Activated gamma-delta T cell treated with Interleukin-2 at 50 U/mL for 16 hours (primary cell): ENCODE data around the gene STX11.

Experiments
- DNase-seq: peaks from one replicate; pipeline ENCODE4 v3.0.0-alpha.2; 2020

Gene STX11

DNA sequence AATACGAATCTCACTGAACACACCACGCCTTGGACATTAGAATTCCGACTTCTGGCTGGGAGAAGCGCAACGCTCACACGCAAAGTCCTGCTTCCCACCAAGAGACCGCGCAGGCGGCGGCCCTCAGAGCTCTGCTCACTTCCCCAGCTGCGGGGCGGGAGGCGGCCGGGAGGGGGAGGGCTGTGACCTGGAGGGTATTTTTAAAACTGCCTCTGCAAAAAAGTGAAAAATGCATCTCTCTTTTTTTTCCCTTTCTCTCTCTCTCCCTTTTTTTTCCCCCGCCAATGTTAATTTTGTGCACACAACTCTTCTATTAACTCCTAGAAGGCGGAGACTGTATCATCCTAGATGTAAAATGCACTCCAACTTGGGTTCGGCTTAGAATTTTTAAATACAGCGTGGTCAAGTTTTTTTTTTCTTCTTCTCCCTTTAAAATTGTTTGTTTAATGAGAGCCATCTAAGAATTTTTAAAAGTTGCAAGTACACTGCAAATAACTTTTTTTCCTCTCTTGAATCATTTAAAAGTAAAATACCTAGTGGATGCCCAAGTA lies 66.4 kb downstream of the STX11 start:
- DNase-seq: no peak

DNA sequence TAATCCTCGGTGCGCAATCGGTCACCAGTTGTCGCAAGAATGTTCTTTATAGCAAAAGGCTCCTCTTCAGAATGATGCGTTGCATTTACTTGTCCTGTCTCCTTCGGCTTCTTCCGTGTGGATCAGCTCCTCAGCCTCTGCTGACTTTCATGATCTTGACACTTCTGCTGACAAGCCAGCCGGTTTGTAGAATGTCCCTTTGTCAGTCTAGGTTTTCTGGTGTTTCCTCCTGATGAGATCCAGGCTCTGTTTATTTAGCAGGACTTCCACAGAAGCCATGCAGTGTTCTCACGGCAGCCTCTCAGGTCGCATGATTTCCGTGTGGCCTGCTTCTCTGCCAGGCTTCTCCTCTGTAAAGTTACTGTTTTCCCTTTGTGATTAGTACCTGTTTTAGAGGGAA lies 66.9 kb downstream of the STX11 start:
- no peak for DNase-seq

DNA sequence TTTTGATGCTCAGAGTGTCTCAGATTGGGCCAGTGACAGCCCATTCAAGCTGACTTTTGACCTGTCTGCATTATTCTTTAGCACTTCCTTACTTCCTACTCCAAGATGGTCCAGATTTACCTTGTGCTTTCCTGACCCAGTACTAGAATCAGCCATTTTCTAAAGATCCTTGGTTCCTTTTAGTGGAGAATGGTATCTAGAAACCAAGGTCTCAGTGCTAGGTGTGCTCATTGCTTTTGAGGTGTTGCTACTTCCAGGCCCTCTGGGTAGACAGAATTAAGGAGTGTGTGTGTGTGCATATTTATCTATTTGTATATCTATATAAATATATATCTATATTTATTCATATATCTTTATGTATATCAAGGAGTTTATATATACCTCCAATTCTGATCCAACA lies 67.5 kb downstream of the STX11 start:
- DNase-seq: no peak

GRCh38 chr6:144219056-144219685 lies 68.9 kb downstream of the STX11 start:
- no peak for DNase-seq

GRCh38 chr6:144220031-144220790 lies 69.9 kb downstream of the STX11 start:
- no peak for DNase-seq

DNA sequence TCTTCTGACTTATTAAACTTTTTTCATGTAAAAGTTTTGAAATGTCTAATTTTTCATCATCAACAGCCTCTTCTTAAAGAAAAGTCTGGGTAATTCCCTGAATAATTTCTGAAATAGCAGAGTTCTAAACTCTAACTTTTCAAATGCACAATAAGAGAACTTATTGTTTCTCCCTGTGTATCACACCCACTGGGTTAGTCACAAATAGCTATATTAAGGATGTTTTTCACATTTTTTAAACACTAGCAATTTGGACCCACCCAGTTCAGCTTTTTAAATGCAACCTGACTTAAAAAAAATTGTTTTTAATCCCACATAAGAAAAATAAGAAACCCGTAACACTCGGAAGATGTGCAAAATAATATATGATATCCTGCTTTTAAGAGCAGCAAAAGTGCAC lies 73.4 kb downstream of the STX11 start:
- DNase-seq: no peak

- DNase-seq: no peak
Measured at GRCh38 chr6:144231721-144232120, 81.4 kb downstream of the STX11 start.

DNA sequence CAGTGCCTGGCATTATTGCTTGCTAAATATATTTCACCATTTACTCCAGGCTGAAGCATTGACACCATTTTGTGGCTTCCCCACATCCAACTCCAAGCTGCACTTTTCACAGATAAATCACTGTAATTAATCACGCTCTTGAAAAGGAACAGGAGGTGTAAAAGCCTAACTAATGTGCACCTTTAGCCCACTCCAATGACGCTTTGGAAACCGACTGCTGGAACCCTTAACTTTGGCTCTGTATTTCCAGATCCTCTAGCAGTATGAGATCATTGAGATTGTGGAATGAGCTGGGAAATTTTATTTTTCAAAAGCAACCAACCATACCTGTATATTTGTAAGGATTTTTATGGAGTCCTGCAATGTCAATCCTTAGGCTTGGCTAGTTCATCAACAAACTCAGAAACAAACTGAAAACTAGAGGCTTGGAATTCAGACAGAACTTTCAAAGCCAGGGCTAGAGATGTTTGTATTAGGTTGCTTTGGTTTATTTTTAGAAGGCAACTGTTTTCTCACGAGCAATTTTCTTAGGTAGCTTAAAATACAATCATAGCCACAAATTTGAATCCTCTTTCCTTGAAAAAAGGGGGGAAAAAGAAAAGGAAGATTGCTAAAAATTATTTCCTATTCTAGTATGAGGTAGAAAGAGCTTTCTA lies 82.0 kb downstream of the STX11 start:
- DNase-seq: no peak

DNA sequence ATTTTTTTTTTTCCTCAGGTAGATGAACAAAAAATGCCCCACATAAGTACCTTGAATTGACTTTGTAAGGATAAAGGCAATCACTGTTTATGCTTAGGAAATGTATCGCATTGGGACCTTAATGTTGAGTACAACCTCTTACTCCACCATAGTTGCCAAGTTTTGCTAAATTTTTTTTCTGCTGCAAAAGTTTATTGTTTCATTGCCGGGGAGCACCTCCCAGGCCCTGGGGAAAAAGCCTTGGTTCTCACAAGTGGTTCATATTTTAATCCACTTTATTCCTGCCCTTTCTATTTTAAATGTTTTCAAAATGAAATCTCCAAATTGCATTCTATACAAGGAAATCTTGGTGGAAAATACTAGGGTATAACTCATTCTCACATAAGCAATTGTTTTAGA lies 82.5 kb downstream of the STX11 start:
- no peak for DNase-seq

- DNase-seq: no peak
Measured at GRCh38 chr6:144234399-144234798, 84.1 kb downstream of the STX11 start.

DNA sequence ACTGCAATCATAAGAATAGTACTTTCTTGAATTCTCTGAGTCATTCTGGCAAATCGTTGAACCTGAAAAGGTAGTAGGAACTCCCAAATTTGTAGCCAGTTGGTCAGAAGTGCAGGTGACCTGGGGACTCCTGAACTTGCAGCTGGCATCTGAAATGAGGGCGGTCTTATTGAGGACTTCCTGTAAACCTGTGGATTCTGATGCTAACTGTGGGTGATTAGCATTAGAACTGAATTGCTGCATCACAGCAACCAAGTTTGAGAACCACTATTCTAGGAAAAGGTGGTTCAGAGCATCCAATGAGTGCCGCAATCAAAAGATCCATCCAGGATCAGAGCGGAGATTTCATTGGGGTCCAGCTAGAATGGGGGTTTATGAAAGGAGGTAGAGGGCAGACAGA lies 84.6 kb downstream of the STX11 start:
- DNase-seq: no peak
